ENCODE measurements around the gene AFF2. TPM values are rescaled to one million over a fixed set of nuclear protein-coding genes. Genes with fewer than 3 reads are reported as not detected.

The AFF2 gene
- total RNA-seq, 2 donors from 2014 or later: 0.89 to 3.2 TPM

DNA sequence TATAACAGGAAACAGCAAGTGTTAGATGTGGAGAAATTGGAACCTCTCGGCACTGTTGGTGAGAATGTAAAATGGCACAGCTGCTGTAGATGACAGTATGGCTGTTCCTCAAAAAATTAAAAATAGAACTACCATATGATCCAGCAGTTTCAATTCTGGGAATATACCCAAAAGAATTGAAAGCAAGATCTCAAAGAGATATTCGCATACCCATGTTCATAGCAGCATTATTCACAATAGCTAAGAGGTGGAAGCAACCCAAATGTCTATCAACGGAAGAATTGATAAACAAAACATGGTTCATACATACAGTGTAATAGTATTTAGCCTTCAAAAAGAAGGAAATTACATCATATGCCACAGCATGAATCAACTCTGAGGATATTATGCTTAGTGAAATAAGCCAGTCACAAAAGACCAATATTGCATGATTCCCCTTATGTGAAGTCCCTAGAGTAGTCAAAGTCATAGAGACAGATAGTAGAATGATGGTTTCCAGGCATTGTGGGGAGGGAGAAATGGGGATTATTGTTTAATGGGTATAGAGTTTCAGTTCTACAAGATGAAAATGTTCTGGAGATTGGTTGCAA, 537.0 kb downstream of the AFF2 start:
- no peaks in the 10 kb centered on the region for H3K4me1 ChIP-seq
- H3K27me3 ChIP-seq: no peaks in the 10 kb centered on the region
- no peak for DNase-seq (ENCODE audit: low spot score)
- H3K27ac ChIP-seq: no peak overlapping the region
- H3K9me3 ChIP-seq: no peaks in the 10 kb centered on the region
- TF ChIP-seq, protein P1, sequence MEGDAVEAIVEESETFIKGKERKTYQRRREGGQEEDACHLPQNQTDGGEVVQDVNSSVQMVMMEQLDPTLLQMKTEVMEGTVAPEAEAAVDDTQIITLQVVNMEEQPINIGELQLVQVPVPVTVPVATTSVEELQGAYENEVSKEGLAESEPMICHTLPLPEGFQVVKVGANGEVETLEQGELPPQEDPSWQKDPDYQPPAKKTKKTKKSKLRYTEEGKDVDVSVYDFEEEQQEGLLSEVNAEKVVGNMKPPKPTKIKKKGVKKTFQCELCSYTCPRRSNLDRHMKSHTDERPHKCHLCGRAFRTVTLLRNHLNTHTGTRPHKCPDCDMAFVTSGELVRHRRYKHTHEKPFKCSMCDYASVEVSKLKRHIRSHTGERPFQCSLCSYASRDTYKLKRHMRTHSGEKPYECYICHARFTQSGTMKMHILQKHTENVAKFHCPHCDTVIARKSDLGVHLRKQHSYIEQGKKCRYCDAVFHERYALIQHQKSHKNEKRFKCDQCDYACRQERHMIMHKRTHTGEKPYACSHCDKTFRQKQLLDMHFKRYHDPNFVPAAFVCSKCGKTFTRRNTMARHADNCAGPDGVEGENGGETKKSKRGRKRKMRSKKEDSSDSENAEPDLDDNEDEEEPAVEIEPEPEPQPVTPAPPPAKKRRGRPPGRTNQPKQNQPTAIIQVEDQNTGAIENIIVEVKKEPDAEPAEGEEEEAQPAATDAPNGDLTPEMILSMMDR (IDR thresholded peaks at IDR 0.05): no peak
- no peaks in the 10 kb centered on the region for H3K36me3 ChIP-seq
- H3K4me3 ChIP-seq: no peak overlapping the region

DNA sequence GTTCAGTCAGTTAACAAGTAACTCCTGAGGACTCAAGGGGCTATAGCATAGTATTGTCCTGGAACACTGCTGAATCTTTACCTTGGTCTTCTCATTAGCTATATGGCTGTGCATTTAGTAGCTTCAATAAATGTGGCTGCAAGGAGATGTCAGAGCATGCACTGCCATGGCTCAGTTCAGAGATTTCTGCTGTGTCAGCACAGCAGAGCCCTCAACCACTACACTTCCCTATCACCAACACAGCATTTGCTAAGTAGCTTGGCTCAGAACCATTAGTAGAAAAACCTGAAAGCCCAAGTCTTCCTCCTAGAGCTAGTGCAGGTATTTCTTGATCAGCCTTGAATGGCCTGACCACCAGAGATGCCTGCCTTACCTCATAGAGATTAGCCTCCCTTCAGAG, 538.6 kb downstream of the AFF2 start:
- TF ChIP-seq, protein P1 (IDR thresholded peaks at IDR 0.05): no peak
- no peak overlapping the region for H3K4me3 ChIP-seq
- H3K9me3 ChIP-seq: no peaks in the 10 kb centered on the region
- H3K4me1 ChIP-seq: no peaks in the 10 kb centered on the region
- no peak for DNase-seq (ENCODE audit: low spot score)
- no peaks in the 10 kb centered on the region for H3K27me3 ChIP-seq
- no peaks in the 10 kb centered on the region for H3K36me3 ChIP-seq
- no peak overlapping the region for H3K27ac ChIP-seq

DNA sequence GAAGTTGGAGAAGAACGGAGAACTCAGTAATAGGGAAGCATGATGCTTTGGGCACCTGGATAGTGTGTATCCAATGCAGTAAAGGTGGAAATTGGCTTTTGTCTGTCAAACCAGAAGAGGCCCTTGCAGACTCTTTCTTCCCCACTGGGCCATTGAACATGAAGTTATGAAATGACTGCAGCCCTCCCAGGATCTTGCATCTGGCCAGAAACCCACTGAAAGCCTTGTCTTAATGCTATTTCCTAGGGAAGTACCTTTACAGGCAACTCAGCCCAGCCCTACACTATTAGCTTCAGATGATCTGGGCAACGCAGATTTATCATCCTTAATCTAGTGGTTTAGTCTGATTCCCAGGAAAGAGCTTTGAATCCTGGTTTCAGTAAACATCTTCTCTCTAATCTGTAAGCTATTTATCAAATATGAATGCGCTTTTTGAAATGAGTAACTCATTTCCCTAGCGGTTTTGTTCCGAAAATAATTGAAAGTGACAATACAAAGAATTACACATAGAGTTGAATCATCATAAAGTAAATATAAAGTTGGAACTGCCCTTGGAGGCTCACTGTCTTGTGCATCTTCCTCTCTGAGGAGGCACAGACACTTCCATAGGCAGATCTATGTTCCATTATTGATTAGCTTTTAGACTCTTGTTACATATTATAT, 540.6 kb downstream of the AFF2 start:
- no peak overlapping the region for H3K4me3 ChIP-seq
- H3K27me3 ChIP-seq: no peaks in the 10 kb centered on the region
- H3K36me3 ChIP-seq: no peaks in the 10 kb centered on the region
- TF ChIP-seq, protein P1 (IDR thresholded peaks at IDR 0.05): no peak
- DNase-seq (ENCODE audit: low spot score): no peak
- no peaks in the 10 kb centered on the region for H3K9me3 ChIP-seq
- H3K27ac ChIP-seq: no peak overlapping the region
- no peaks in the 10 kb centered on the region for H3K4me1 ChIP-seq

DNA sequence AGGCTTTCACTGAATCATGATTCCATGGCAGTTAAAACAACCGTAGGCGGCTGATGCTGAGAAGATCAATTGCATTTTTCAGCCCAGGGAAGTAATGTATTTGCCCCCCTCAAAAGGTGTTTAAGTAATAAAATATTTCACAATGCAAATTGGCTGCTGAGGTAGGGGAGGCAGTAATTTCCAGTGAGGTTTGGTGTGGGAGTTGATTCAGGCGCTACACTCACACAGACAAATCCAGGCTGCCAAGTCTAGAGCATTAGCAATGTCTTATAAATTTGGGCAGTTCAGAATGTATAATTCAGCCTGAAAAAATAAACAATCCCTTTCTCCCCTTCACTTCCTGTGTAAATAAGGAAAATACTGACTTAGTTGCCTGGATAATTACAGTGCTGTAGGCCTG, 543.0 kb downstream of the AFF2 start:
- TF ChIP-seq, protein P1 (IDR thresholded peaks at IDR 0.05): no peak
- no peaks in the 10 kb centered on the region for H3K27me3 ChIP-seq
- no peak overlapping the region for H3K27ac ChIP-seq
- no peak overlapping the region for H3K4me3 ChIP-seq
- H3K9me3 ChIP-seq: no peaks in the 10 kb centered on the region
- H3K4me1 ChIP-seq: no peaks in the 10 kb centered on the region
- DNase-seq (ENCODE audit: low spot score): no peak
- H3K36me3 ChIP-seq: no peaks in the 10 kb centered on the region

GRCh38 chrX:149044471-149044870, 544.1 kb downstream of the AFF2 start:
- DNase-seq (ENCODE audit: low spot score): no peak
- H3K27me3 ChIP-seq: no peaks in the 10 kb centered on the region
- TF ChIP-seq, protein P1 (IDR thresholded peaks at IDR 0.05): no peak
- H3K36me3 ChIP-seq: no peaks in the 10 kb centered on the region
- H3K9me3 ChIP-seq: no peaks in the 10 kb centered on the region
- no peak overlapping the region for H3K4me3 ChIP-seq
- no peak overlapping the region for H3K27ac ChIP-seq
- no peaks in the 10 kb centered on the region for H3K4me1 ChIP-seq

Measured in right atrium auricular region (tissue), 2 donors.